Measurements from ENCODE around the gene CUL1.

The CUL1 gene

DNA sequence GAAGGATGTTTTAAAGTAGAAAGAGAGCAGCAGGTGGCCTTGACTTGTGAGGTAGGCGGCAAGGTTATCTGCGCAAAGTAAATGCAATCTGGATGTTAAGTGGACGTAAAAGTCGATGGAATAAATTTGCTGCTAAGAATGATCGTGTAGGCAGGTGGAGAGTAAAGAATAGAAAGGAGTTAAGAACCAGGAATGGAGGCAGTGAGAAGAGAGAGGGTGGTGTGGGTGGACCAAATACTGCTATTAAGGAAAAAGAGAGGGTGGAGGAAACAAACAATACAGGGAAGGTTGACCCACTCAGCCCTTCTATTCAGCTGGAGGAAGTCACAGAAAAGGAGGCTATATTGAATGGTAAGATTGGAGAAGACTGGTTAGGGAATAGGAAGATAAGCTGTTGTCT, 1.9 kb upstream of the CUL1 start:
- Histone ChIP-seq H3K9me3 (ENCODE audit: insufficient read depth, low read length, severe bottlenecking) (no peaks in the 10 kb centered on the region), H3K36me3 (ENCODE audit: insufficient read depth, low read length) (no peaks in the 10 kb centered on the region; the same call in 1 of the 2 replicates), H3K27ac (ENCODE audit: low read length) (no peak overlapping the region), H3K4me2 (ENCODE audit: insufficient read depth, low read length) (peak overlapping the region; percentile 74; the same call in 1 of the 2 replicates), H3K27me3 (ENCODE audit: insufficient read depth, low read length, poor library complexity) (no peaks in the 10 kb centered on the region), H3K4me3 (ENCODE audit: low read depth in 1 of 2, low read length in 2 of 2) (no peak overlapping the region), H3K4me1 (ENCODE audit: insufficient read depth, low read length) (peaks cover 32% of the 10 kb centered on the region), H3K9ac (ENCODE audit: low read depth, low read length) (no peak overlapping the region), H2AFZ (ENCODE audit: low read depth, low read length) (no peak overlapping the region), H3K79me2 (ENCODE audit: insufficient read depth, low read length) (peaks cover 40% of the 10 kb centered on the region), H4K20me1 (ENCODE audit: insufficient read depth, low read length) (peaks cover 17% of the 10 kb centered on the region)
- TF ChIP-seq, protein P1, sequence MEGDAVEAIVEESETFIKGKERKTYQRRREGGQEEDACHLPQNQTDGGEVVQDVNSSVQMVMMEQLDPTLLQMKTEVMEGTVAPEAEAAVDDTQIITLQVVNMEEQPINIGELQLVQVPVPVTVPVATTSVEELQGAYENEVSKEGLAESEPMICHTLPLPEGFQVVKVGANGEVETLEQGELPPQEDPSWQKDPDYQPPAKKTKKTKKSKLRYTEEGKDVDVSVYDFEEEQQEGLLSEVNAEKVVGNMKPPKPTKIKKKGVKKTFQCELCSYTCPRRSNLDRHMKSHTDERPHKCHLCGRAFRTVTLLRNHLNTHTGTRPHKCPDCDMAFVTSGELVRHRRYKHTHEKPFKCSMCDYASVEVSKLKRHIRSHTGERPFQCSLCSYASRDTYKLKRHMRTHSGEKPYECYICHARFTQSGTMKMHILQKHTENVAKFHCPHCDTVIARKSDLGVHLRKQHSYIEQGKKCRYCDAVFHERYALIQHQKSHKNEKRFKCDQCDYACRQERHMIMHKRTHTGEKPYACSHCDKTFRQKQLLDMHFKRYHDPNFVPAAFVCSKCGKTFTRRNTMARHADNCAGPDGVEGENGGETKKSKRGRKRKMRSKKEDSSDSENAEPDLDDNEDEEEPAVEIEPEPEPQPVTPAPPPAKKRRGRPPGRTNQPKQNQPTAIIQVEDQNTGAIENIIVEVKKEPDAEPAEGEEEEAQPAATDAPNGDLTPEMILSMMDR (IDR thresholded peaks at IDR 0.05; ENCODE audit: borderline replicate concordance, extremely low read depth, low read length, poor library complexity, severe bottlenecking), result no peak
- no peak for TF ChIP-seq EZH2 (IDR thresholded peaks at IDR 0.05; ENCODE audit: borderline replicate concordance, low read depth, low read length, severe bottlenecking)
- ATAC-seq (ENCODE audit: insufficient read depth, low read depth), result no peak
- no peak for DNase-seq

DNA sequence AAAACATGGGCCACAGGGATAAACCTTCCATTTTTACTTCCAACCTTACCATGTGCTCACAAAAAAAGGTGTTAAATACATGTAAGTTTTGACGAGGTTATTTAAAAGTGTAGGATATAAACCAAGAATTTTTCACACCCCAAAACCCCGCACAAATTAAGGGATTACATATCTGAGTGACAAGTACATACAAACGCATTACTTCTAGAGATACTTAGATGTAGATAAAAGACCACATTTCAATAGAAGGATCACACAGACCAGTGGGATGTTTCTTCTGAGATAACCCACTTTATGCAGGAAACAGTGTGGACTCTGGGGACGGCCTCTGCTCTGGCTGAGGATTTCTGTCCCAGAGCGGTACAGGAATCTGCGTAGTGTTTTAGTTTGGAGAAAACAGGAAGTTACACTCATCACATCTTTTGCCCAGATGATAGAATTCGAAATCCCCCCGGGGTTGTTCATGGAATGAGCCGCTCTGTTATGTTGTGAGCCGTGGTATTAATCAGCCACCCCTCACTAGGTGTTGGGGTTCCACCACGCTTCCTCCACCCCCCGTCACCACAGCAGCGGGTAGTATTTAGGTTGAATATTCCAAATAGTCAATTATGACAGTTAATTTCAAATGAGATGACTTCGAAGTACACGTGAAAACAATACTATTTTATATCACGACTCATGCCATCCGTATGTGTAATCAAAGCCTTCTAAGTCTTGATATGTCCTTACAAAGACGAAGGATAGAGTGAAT, 1.3 kb upstream of the CUL1 start:
- Histone ChIP-seq H3K27me3 (ENCODE audit: insufficient read depth, low read length, poor library complexity) (no peaks in the 10 kb centered on the region), H3K9me3 (ENCODE audit: insufficient read depth, low read length, severe bottlenecking) (no peaks in the 10 kb centered on the region), H2AFZ (ENCODE audit: low read depth, low read length) (peak overlapping the region; percentile 67), H3K4me2 (ENCODE audit: insufficient read depth, low read length) (peak overlapping the region; percentile 74), H4K20me1 (ENCODE audit: insufficient read depth, low read length) (peaks cover 24% of the 10 kb centered on the region), H3K9ac (ENCODE audit: low read depth, low read length) (peak overlapping the region; percentile 95), H3K36me3 (ENCODE audit: insufficient read depth, low read length) (no peaks in the 10 kb centered on the region; the same call in 1 of the 2 replicates), H3K79me2 (ENCODE audit: insufficient read depth, low read length) (peaks cover 46% of the 10 kb centered on the region), H3K27ac (ENCODE audit: low read length) (peak overlapping the region; percentile 69), H3K4me1 (ENCODE audit: insufficient read depth, low read length) (peaks cover 39% of the 10 kb centered on the region), H3K4me3 (ENCODE audit: low read depth in 1 of 2, low read length in 2 of 2) (peak overlapping the region; percentile 75 to 81; a peak in 3 of 4 replicates)
- no peak for ATAC-seq (ENCODE audit: insufficient read depth, low read depth)
- no peak for DNase-seq
- TF ChIP-seq, protein P1 (IDR thresholded peaks at IDR 0.05; ENCODE audit: borderline replicate concordance, extremely low read depth, low read length, poor library complexity, severe bottlenecking), result no peak
- no peak for TF ChIP-seq EZH2 (IDR thresholded peaks at IDR 0.05; ENCODE audit: borderline replicate concordance, low read depth, low read length, severe bottlenecking)

DNA sequence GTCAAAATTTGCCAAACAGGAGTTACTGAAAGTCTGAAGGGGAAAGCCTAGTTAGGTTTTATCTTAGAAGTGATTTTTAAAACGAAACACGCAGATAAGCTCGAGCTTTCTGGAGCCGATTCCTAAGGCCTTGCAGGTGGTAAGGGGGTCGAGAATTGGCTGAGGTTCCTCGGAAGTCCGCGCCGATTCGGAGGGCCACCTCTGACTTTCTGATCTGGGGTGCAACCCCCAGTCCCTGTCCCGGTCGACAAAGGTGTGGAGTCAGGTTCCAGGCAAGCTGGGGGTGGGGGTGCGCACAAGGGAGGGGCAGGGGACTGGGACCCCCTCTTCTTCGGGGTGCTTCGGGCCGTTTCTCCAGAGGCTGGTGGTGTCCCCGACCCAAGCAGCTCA, 701 bp upstream of the CUL1 start:
- Histone ChIP-seq H3K9me3 (ENCODE audit: insufficient read depth, low read length, severe bottlenecking) (no peaks in the 10 kb centered on the region), H3K4me1 (ENCODE audit: insufficient read depth, low read length) (peaks cover 45% of the 10 kb centered on the region), H3K4me3 (ENCODE audit: low read depth in 1 of 2, low read length in 2 of 2) (peak overlapping the region; percentile 75 to 81), H3K27me3 (ENCODE audit: insufficient read depth, low read length, poor library complexity) (no peaks in the 10 kb centered on the region), H4K20me1 (ENCODE audit: insufficient read depth, low read length) (peaks cover 29% of the 10 kb centered on the region), H3K79me2 (ENCODE audit: insufficient read depth, low read length) (peaks cover 52% of the 10 kb centered on the region), H3K9ac (ENCODE audit: low read depth, low read length) (peak overlapping the region; percentile 95), H3K27ac (ENCODE audit: low read length) (peak overlapping the region; percentile 69), H3K4me2 (ENCODE audit: insufficient read depth, low read length) (peak overlapping the region; percentile 74), H2AFZ (ENCODE audit: low read depth, low read length) (peak overlapping the region; percentile 67), H3K36me3 (ENCODE audit: insufficient read depth, low read length) (no peaks in the 10 kb centered on the region; the same call in 1 of the 2 replicates)
- TF ChIP-seq, protein P1 (IDR thresholded peaks at IDR 0.05; ENCODE audit: borderline replicate concordance, extremely low read depth, low read length, poor library complexity, severe bottlenecking), result no peak
- no peak for TF ChIP-seq EZH2 (IDR thresholded peaks at IDR 0.05; ENCODE audit: borderline replicate concordance, low read depth, low read length, severe bottlenecking)
- ATAC-seq (ENCODE audit: insufficient read depth, low read depth), result peak; percentile 1; the same call in 1 of the 3 replicates
- no peak for DNase-seq

Measured in DND-41 (cell line).